H9 (cell line): ENCODE data around the gene NBR1. TPM values are rescaled to one million over a fixed set of nuclear protein-coding genes. Genes with fewer than 3 reads are reported as not detected.

Experiments used
- DNase-seq: peaks from one replicate; pipeline ENCODE4 v3.0.0-alpha.2; 2017
- H2AFZ ChIP-seq: one replicate; pipeline ENCODE4 v1.6.1; 2013; ENCODE audit warnings: mild to moderate bottlenecking, low read length, control low read depth, moderate library complexity
- H2AK5ac ChIP-seq: 2 replicates; pipeline ENCODE4 v1.6.1; 2013; ENCODE audit warnings: low read length, control low read depth, mixed read lengths; ENCODE audit not compliant: insufficient read length
- H2BK120ac ChIP-seq: one replicate; pipeline ENCODE4 v1.6.1; 2013; ENCODE audit warnings: low read depth, mild to moderate bottlenecking, low read length, control low read depth, inconsistent platforms; ENCODE audit not compliant: poor library complexity, severe bottlenecking
- H2BK12ac ChIP-seq: 2 replicates; pipeline ENCODE4 v1.6.1; 2013; ENCODE audit warnings: low read length, control low read depth, mixed read lengths, low read depth; ENCODE audit not compliant: insufficient read length
- H2BK15ac ChIP-seq: 2 replicates; pipeline ENCODE4 v1.6.1; 2013; ENCODE audit warnings: low read depth, low read length, control low read depth
- H2BK20ac ChIP-seq: one replicate; pipeline ENCODE4 v1.6.1; 2013; ENCODE audit warnings: low read depth, mild to moderate bottlenecking, low read length, control low read depth, inconsistent platforms; ENCODE audit not compliant: poor library complexity, severe bottlenecking
- H2BK5ac ChIP-seq: 2 replicates; pipeline ENCODE4 v1.6.1; 2013; ENCODE audit warnings: low read length, control low read depth, mixed read lengths; ENCODE audit not compliant: insufficient read length
- H3K14ac ChIP-seq: 2 replicates; pipeline ENCODE4 v1.6.1; 2013; ENCODE audit warnings: low read length, control low read depth; ENCODE audit not compliant: insufficient read depth
- H3K18ac ChIP-seq: 2 replicates; pipeline ENCODE4 v1.6.1; 2013; ENCODE audit warnings: low read depth, mild to moderate bottlenecking, mixed read lengths, low read length, control low read depth; ENCODE audit not compliant: insufficient read length
- H3K23ac ChIP-seq: 2 replicates; pipeline ENCODE4 v1.6.1; 2013; ENCODE audit warnings: low read length, control low read depth, mixed read lengths, low read depth; ENCODE audit not compliant: insufficient read length
- H3K23me2 ChIP-seq: 2 replicates; pipeline ENCODE4 v1.6.1; 2013; ENCODE audit warnings: low read depth, mild to moderate bottlenecking, mixed read lengths, low read length, control low read depth; ENCODE audit not compliant: insufficient read length, poor library complexity, severe bottlenecking
- H3K27ac ChIP-seq: 2 replicates; pipeline ENCODE4 v1.5.1; 2013; ENCODE audit warnings: low read length, control low read depth, mixed read lengths, low read depth; ENCODE audit not compliant: insufficient read length
- H3K27me3 ChIP-seq: 2 replicates; pipeline ENCODE4 v1.6.1; 2013; ENCODE audit warnings: low read length, control low read depth, inconsistent platforms; ENCODE audit not compliant: insufficient read depth
- H3K4ac ChIP-seq: 2 replicates; pipeline ENCODE4 v1.6.1; 2013; ENCODE audit warnings: low read depth, mild to moderate bottlenecking, control low read depth, inconsistent platforms, low read length, moderate library complexity
- H3K4me1 ChIP-seq: 2 replicates; pipeline ENCODE4 v1.6.1; 2013; ENCODE audit warnings: low read length, control low read depth, inconsistent platforms; ENCODE audit not compliant: insufficient read depth
- H3K4me2 ChIP-seq: 2 replicates; pipeline ENCODE4 v1.6.1; 2013; ENCODE audit warnings: low read length, control low read depth, mixed read lengths; ENCODE audit not compliant: insufficient read length, insufficient read depth
- H3K56ac ChIP-seq: 2 replicates; pipeline ENCODE4 v1.6.1; 2013; ENCODE audit warnings: low read depth, mild to moderate bottlenecking, mixed read lengths, low read length, control low read depth; ENCODE audit not compliant: insufficient read length
- H3K79me1 ChIP-seq: 2 replicates; pipeline ENCODE4 v1.6.1; 2013; ENCODE audit warnings: low read depth, mild to moderate bottlenecking, moderate library complexity, low read length, control low read depth, inconsistent platforms; ENCODE audit not compliant: insufficient read depth, poor library complexity, severe bottlenecking
- H3K79me2 ChIP-seq: 2 replicates; pipeline ENCODE4 v1.6.1; 2013; ENCODE audit warnings: low read length, control low read depth, inconsistent platforms; ENCODE audit not compliant: insufficient read depth
- H3K9ac ChIP-seq: 2 replicates; pipeline ENCODE4 v1.6.1; 2013; ENCODE audit warnings: low read length, control low read depth, mixed read lengths; ENCODE audit not compliant: insufficient read length; ENCODE audit errors: extremely low read depth
- H3K9me3 ChIP-seq: one replicate; pipeline ENCODE4 v1.6.1; 2013; ENCODE audit warnings: low read depth, low read length, inconsistent platforms; ENCODE audit not compliant: control insufficient read depth
- H3T11ph ChIP-seq: one replicate; pipeline ENCODE4 v1.6.1; 2013; ENCODE audit warnings: mild to moderate bottlenecking, low read length, control low read depth, inconsistent platforms
- H4K20me1 ChIP-seq: one replicate; pipeline ENCODE4 v1.6.1; 2013; ENCODE audit not compliant: control insufficient read depth, insufficient read length, insufficient read depth
- H4K5ac ChIP-seq: 2 replicates; pipeline ENCODE4 v1.6.1; 2013; ENCODE audit warnings: low read depth, mild to moderate bottlenecking, mixed read lengths, low read length, control low read depth; ENCODE audit not compliant: insufficient read length
- H4K8ac ChIP-seq: replicated peaks from 2 replicates; pipeline ENCODE4 v1.6.1; 2013; ENCODE audit warnings: low read length, control low read depth, mixed read lengths, low read depth; ENCODE audit not compliant: insufficient read length
- H4K91ac ChIP-seq: 2 replicates; pipeline ENCODE4 v1.6.1; 2013; ENCODE audit warnings: low read depth, mild to moderate bottlenecking, moderate library complexity, mixed read lengths, low read length, control low read depth; ENCODE audit not compliant: insufficient read length
- H3K27ac Mint-ChIP-seq, 3 experiments: 2 replicates in 2 of 3; 3 replicates in 1 of 3; pipeline ENCODE4 v1.8.0; 2020 to 2021; ENCODE audit warnings: mixed read lengths in 3 of 3, mild to moderate bottlenecking in 1 of 3, moderate library complexity in 1 of 3
- H3K27me3 Mint-ChIP-seq: 2 replicates; pipeline ENCODE4 v1.8.0; 2021; ENCODE audit warnings: low read depth, mild to moderate bottlenecking, moderate library complexity, mixed read lengths
- H3K36me3 Mint-ChIP-seq, 3 experiments: 2 replicates in 2 of 3; 3 replicates in 1 of 3; pipeline ENCODE4 v1.8.0; 2020 to 2021; ENCODE audit warnings: low read depth in 3 of 3, mixed read lengths in 3 of 3; ENCODE audit not compliant: insufficient read depth in 1 of 3
- H3K4me1 Mint-ChIP-seq, 2 experiments: 2 replicates each; pipeline ENCODE4 v1.8.0; 2020; ENCODE audit warnings: mixed read lengths in 2 of 2
- H3K4me3 Mint-ChIP-seq, 2 experiments: 2 replicates in 1 of 2; 3 replicates in 1 of 2; pipeline ENCODE4 v1.8.0; 2020 to 2021; ENCODE audit warnings: mild to moderate bottlenecking in 2 of 2, mixed read lengths in 2 of 2, moderate library complexity in 1 of 2
- H3K9me3 Mint-ChIP-seq, 2 experiments: 2 replicates in 1 of 2; 3 replicates in 1 of 2; pipeline ENCODE4 v1.8.0; 2020; ENCODE audit warnings: mild to moderate bottlenecking in 2 of 2, mixed read lengths in 2 of 2, moderate library complexity in 1 of 2
- WGBS: extraction: QIAGEN DNeasy Blood & Tissue Kit; methylation state at CpG from one replicate; pipeline ENCODE4 v1.1.7; 2013; ENCODE audit warnings: missing lambda C conversion rate, low lambda C conversion rate, mixed read lengths; ENCODE audit not compliant: insufficient read length; ENCODE audit errors: extremely low coverage; 5-methylcytosine and 5-hydroxymethylcytosine counted together
- long read RNA-seq: library from polyadenylated mRNA; unstranded; transcript quantifications from one replicate; pipeline ENCODE4 v2.0.0, GENCODE V29; 2020
- total RNA-seq: library from RNA; stranded (reverse); gene quantifications from 2 replicates; pipeline ENCODE4 v1.2.1, GENCODE V29; 2021
- TF ChIP-seq, protein P1 (sequence below): fragments of 200-600 bp; sonication (generic); conservative IDR thresholded peaks from 3 replicates; pipeline ENCODE4 v1.8.0; 2021; ENCODE audit warnings: antibody characterized with exemption, mild to moderate bottlenecking

The NBR1 gene
- 34.2 and 34.6 TPM in 2 replicates for total RNA-seq
- long read RNA-seq, partial matches to known transcripts: 36 of 201 reads
- long read RNA-seq, other reads (novel, unspliced or antisense): 165 of 201 reads

- Histone ChIP-seq H3K23me2 (peaks cover 19% of the 10 kb centered on the region), H4K91ac (no peak within 1 kb of the TSS), H3K4ac (no peak within 1 kb of the TSS; the same call in 1 of the 2 replicates), H3K27ac (peak within 1 kb of the TSS; percentile 88), H2BK15ac (no peak within 1 kb of the TSS), H3T11ph (no peak within 1 kb of the TSS), H3K9me3 (no peaks in the 10 kb centered on the region), H2AFZ (peak within 1 kb of the TSS; percentile 50), H4K5ac (peak within 1 kb of the TSS; percentile 74), H2BK120ac (no peak within 1 kb of the TSS), H2BK12ac (no peak within 1 kb of the TSS), H2BK20ac (no peak within 1 kb of the TSS), H3K79me1 (peaks cover 5% of the 10 kb centered on the region), H4K8ac (no peak within 1 kb of the TSS), H2AK5ac (no peak within 1 kb of the TSS), H3K4me1 (no peaks in the 10 kb centered on the region), H3K18ac (peak within 1 kb of the TSS; percentile 94), H3K23ac (no peak within 1 kb of the TSS), H3K27me3 (no peaks in the 10 kb centered on the region), H3K56ac (no peak within 1 kb of the TSS), H4K20me1 (no peaks in the 10 kb centered on the region), H3K14ac (peak within 1 kb of the TSS; percentile 89; the same call in 1 of the 2 replicates), H2BK5ac (peak within 1 kb of the TSS; percentile 51), H3K9ac (peak within 1 kb of the TSS; percentile 87), H3K4me2 (peak within 1 kb of the TSS; percentile 94), H3K79me2 (no peaks in the 10 kb centered on the region)
- no CpG with 5 or more reads among the region's 41 CpGs for WGBS
- peak; percentile 99 for DNase-seq
- Mint-ChIP-seq H3K36me3 (peaks cover 5 to 8% (median 6%) of the 10 kb centered on the region in 3 experiments; a peak in 4 of 7 replicates), H3K27ac (no peak within 1 kb of the TSS), H3K4me3 (no peak within 1 kb of the TSS), H3K9me3 (no peaks in the 10 kb centered on the region), H3K27me3 (no peaks in the 10 kb centered on the region), H3K4me1 (peaks cover 8 to 10% of the 10 kb centered on the region in 2 experiments)
- TF ChIP-seq, protein P1, sequence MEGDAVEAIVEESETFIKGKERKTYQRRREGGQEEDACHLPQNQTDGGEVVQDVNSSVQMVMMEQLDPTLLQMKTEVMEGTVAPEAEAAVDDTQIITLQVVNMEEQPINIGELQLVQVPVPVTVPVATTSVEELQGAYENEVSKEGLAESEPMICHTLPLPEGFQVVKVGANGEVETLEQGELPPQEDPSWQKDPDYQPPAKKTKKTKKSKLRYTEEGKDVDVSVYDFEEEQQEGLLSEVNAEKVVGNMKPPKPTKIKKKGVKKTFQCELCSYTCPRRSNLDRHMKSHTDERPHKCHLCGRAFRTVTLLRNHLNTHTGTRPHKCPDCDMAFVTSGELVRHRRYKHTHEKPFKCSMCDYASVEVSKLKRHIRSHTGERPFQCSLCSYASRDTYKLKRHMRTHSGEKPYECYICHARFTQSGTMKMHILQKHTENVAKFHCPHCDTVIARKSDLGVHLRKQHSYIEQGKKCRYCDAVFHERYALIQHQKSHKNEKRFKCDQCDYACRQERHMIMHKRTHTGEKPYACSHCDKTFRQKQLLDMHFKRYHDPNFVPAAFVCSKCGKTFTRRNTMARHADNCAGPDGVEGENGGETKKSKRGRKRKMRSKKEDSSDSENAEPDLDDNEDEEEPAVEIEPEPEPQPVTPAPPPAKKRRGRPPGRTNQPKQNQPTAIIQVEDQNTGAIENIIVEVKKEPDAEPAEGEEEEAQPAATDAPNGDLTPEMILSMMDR: peak; percentile 40; the same call in 2 of the 3 replicates
Observed at GRCh38 chr17:43170766-43171585, at the start of gene NBR1. NBR1 (plus strand) TSS chr17:43171214; CDS start chr17:43175800, 4,586 bp downstream.
